Common myeloid progenitor, CD34-positive (primary cell): ENCODE results near the gene CCDC184. TPM values are rescaled to one million over a fixed set of nuclear protein-coding genes. Genes with fewer than 3 reads are reported as not detected.

Experiments used
- CTCF ChIA-PET: fragments of 350-600 bp; sonication (Branson Sonifier 250); formaldehyde crosslinking; loops from one replicate; lab custom pipeline; 2021; ENCODE audit warnings: antibody characterized with exemption; lab: Charles Lee
- POLR2A ChIA-PET: fragments of 350-600 bp; sonication (Branson Sonifier 250); formaldehyde crosslinking; loops from one replicate; lab custom pipeline; 2021; ENCODE audit warnings: antibody characterized with exemption; lab: Charles Lee
- DNase-seq, 3 donors: peaks; one replicate each; pipeline versions ENCODE4 v3.0.0 to v3.0.0-alpha.2; 2013
- H3K27ac ChIP-seq, 2 experiments: 1 replicate in 1 of 2; 2 replicates in 1 of 2; pipeline ENCODE4 v1.7.0; 2013; ENCODE audit warnings: inconsistent platforms in 2 of 2, low read length in 2 of 2, mild to moderate bottlenecking in 2 of 2, low read depth in 1 of 2, moderate library complexity in 1 of 2; ENCODE audit not compliant: severe bottlenecking in 2 of 2, insufficient read depth in 1 of 2, poor library complexity in 1 of 2
- H3K27me3 ChIP-seq, 5 experiments: replicated peaks in 2 of 5; 1 replicate in 3 of 5; 2 replicates in 2 of 5; pipeline versions ENCODE4 v1.6.1 to v1.7.0; 2013; ENCODE audit warnings: low read length in 4 of 5, mild to moderate bottlenecking in 2 of 5, moderate library complexity in 2 of 5, inconsistent platforms in 1 of 5; ENCODE audit not compliant: insufficient read depth in 5 of 5, control insufficient read depth in 4 of 5
- H3K36me3 ChIP-seq, 4 experiments: 1 replicate in 2 of 4; 2 replicates in 2 of 4; pipeline versions ENCODE4 v1.6.1 to v1.7.0; 2013; ENCODE audit warnings: low read length in 3 of 4, control low read depth in 1 of 4, mild to moderate bottlenecking in 1 of 4; ENCODE audit not compliant: control insufficient read depth in 4 of 4, insufficient read depth in 4 of 4
- H3K4me1 ChIP-seq, 4 experiments: 1 replicate in 3 of 4; 2 replicates in 1 of 4; pipeline versions ENCODE4 v1.6.1 to v1.7.1; 2013; ENCODE audit warnings: low read length in 3 of 4, mild to moderate bottlenecking in 3 of 4, control low read depth in 1 of 4, inconsistent platforms in 1 of 4, moderate library complexity in 1 of 4; ENCODE audit not compliant: control insufficient read depth in 4 of 4, insufficient read depth in 4 of 4; ENCODE audit errors: control extremely low read depth in 1 of 4
- H3K4me3 ChIP-seq, 7 experiments: 1 replicate in 4 of 7; 2 replicates in 3 of 7; pipeline versions ENCODE4 v1.5.1 to v1.7.0; 2013; ENCODE audit warnings: mild to moderate bottlenecking in 7 of 7, low read length in 6 of 7, moderate library complexity in 6 of 7, inconsistent platforms in 2 of 7, low read depth in 2 of 7, control low read depth in 1 of 7; ENCODE audit not compliant: insufficient read depth in 4 of 7, control insufficient read depth in 1 of 7; ENCODE audit errors: extremely low read depth in 1 of 7
- H3K9me3 ChIP-seq, 5 experiments: 1 replicate in 4 of 5; 2 replicates in 1 of 5; pipeline versions ENCODE4 v1.6.1 to v1.7.1; 2013; ENCODE audit warnings: low read length in 4 of 5, mild to moderate bottlenecking in 2 of 5, inconsistent platforms in 1 of 5, low read depth in 1 of 5, moderate library complexity in 1 of 5; ENCODE audit not compliant: control insufficient read depth in 4 of 5, insufficient read depth in 2 of 5; ENCODE audit errors: control extremely low read depth in 1 of 5
- WGBS: methylation state at CpG from one replicate; pipeline ENCODE4 v1.1.5; 2013; ENCODE audit not compliant: insufficient coverage; 5-methylcytosine and 5-hydroxymethylcytosine counted together
- polyA plus RNA-seq: library from polyadenylated mRNA; unstranded; fragments of 120-200 nt; gene quantifications from one replicate; pipeline ENCODE4 v1.2.1, GENCODE V29; 2013

CCDC184 gene
- 0.63 TPM for polyA plus RNA-seq

DNA sequence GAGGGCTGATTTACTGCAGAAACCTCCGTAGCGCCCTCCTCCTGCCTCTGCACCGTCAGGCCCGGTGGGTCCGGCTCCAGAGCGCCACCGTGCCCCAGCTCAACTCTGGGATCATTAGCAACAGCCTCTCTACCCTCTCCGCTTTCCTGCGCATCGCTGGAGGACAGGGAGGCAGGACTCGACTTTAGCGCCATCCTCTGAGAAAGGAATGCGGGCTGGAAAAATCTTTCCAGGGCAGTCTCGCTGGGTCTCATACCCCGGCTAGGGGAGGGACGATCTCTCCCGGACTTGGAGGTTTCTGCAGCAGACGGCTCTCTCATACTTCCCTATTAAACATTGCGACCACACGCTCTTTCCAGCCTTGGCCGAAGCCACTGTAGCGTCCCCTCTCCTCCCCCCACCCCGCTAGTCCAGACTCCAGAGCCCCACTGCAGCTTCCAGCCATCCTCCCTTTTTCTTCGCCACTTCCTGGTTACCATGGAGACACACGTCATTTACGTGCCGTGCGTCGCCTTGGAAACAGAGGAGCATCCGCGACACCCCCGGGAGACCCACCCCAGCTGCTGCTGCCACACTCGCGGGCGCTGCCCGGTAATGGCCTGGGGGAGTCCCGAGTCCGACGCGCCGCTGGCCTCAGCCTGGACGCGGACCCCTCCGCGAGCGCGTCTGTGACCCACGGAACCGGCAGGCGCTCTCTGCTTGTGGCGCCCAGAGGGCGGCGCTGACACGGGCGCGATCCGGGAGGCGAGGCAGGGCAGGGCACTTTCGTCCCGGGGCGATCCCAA lies at the start of gene CCDC184:
TSS of gene CCDC184 (plus strand) at position 554 of the 785 bp plus-strand sequence. CDS start 479 bp downstream, outside the sequence.
- ChIA-PET CTCF (interaction anchor here (0.8 to 1.4 kb wide), 8 partner anchors 10 to 436 kb away, joined by 3 to 7 read pairs (median 4); no protein-coding TSS in a partner anchor), POLR2A (interaction anchor here (0.5 to 1.2 kb wide), 3 partner anchors 12 to 175 kb away, joined by 3 to 6 read pairs (median 4); no protein-coding TSS in a partner anchor)
- H3K27me3 ChIP-seq, result peaks cover 14 to 55% (median 37%) of the 10 kb centered on the region in 5 experiments

DNA sequence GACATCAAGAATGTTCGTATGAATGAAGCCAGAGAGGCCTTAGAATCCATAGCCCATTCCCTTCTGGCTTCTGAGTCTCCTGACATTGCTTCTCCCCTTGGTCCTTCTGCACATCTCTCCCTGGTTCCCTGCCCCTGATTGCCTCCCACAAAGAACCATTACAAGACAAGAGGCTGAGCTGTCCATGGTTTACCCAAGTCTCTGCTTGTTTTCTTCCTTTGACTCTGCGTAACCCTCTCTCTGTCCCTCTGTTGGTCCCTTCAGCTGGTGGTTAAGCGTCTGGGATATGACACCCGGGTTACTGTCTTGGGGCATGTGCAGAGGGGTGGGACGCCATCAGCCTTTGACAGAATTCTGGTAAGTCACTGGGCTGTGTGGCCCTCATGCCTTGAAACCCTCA lies 48.4 kb upstream of the CCDC184 start:
- no peak overlapping the region for H3K27ac ChIP-seq
- H3K9me3 ChIP-seq, result no peaks in the 10 kb centered on the region
- WGBS, result 100% methylated on average over 4 of the region's 5 CpGs
- H3K36me3 ChIP-seq, result peaks cover 21 to 81% (median 38%) of the 10 kb centered on the region in 4 experiments
- POLR2A ChIA-PET, result no interaction called here
- CTCF ChIA-PET, result no interaction called here
- DNase-seq, result no peak
- no peaks in the 10 kb centered on the region for H3K27me3 ChIP-seq
- peaks cover 0 to 4% (median 0%) of the 10 kb centered on the region in 4 experiments for H3K4me1 ChIP-seq
- H3K4me3 ChIP-seq, result no peak overlapping the region

More for the DNA sequence above, at the start of gene CCDC184:
- Histone ChIP-seq H3K4me1 (peaks cover 7 to 29% (median 21%) of the 10 kb centered on the region in 4 experiments), H3K27ac (no peak within 1 kb of the TSS), H3K9me3 (no peaks in the 10 kb centered on the region), H3K36me3 (no peaks in the 10 kb centered on the region), H3K4me3 (peak within 1 kb of the TSS; percentile 62 to 93 (median 73))
- peak; percentile 63 to 85 (median 78) for DNase-seq
- WGBS, result 0% methylated on average over 53 of the region's 61 CpGs

DNA sequence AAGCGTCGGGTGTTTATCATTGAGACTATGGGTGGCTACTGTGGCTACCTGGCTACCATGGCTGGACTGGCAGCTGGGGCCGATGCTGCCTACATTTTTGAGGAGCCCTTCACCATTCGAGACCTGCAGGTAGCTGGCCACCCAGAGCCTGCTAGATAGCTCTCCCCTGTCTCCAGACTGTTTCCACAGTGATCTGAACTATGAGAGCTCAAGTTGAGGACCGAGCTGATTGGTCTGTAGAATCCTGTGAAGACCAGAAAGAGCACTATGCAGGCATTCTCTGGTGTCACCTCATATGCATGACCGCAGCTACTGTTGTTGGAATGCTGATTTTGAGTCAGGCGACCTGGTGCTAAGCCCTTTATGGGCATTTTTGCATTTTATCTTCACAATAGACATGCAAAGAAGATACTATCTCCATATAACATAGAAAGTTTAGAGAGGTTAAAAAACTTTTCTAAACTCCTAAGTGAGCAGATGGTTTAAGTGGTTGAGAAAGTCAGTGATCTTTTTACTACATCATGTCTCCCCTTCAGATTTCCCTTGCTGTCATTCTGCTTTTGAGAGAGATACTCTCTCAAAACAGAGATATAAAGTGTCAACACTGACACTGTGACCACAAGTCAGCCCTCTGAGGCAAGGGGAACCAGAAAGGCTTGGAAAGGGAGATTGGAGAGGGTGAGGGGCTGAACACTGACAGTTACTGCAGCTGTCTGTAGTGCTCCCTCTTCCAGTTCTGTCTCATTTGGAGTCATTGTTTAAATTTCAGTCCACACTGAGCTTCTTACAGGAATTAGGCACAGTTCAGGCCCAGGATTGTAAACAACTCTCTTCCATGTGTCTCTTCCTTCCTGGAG lies 40.4 kb upstream of the CCDC184 start:
- H3K27me3 ChIP-seq, result no peaks in the 10 kb centered on the region
- no peaks in the 10 kb centered on the region for H3K9me3 ChIP-seq
- H3K4me3 ChIP-seq, result no peak overlapping the region
- WGBS, result 93% methylated on average over 7 of the region's 7 CpGs
- no peak for DNase-seq
- H3K27ac ChIP-seq, result no peak overlapping the region
- no peaks in the 10 kb centered on the region for H3K4me1 ChIP-seq
- POLR2A ChIA-PET, result no interaction called here
- peaks cover 26 to 90% (median 59%) of the 10 kb centered on the region in 4 experiments for H3K36me3 ChIP-seq
- CTCF ChIA-PET, result interaction anchor here (0.8 to 2.3 kb wide), 4 partner anchors 14 to 361 kb away, joined by 3 to 6 read pairs (median 4); no protein-coding TSS in a partner anchor

DNA sequence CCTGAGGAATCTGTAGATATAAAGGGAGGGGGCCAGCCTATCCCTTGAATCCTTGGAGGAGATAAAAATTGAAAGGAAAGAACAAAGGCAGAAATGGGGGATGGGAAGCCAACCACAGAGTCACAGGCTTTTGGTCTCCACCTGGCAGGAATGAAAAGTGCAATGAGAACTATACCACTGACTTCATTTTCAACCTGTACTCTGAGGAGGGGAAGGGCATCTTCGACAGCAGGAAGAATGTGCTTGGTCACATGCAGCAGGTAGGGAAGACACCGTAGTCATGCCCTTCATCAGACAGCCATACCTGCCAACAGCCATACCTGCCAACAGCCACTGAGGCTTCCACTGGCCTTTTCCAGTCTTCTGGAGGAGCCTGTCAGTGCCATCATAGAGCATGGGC lies 39.5 kb upstream of the CCDC184 start:
- no peak for DNase-seq
- H3K4me3 ChIP-seq, result no peak overlapping the region
- POLR2A ChIA-PET, result no interaction called here
- WGBS, result 100% methylated on average over 2 of the region's 2 CpGs
- no peak overlapping the region for H3K27ac ChIP-seq
- no peaks in the 10 kb centered on the region for H3K9me3 ChIP-seq
- CTCF ChIA-PET, result interaction anchor here (1.0 kb wide), 1 partner anchor 362 kb away, joined by 3 read pairs; no protein-coding TSS in a partner anchor
- H3K36me3 ChIP-seq, result peaks cover 23 to 89% (median 61%) of the 10 kb centered on the region in 4 experiments
- H3K27me3 ChIP-seq, result no peaks in the 10 kb centered on the region
- no peaks in the 10 kb centered on the region for H3K4me1 ChIP-seq

DNA sequence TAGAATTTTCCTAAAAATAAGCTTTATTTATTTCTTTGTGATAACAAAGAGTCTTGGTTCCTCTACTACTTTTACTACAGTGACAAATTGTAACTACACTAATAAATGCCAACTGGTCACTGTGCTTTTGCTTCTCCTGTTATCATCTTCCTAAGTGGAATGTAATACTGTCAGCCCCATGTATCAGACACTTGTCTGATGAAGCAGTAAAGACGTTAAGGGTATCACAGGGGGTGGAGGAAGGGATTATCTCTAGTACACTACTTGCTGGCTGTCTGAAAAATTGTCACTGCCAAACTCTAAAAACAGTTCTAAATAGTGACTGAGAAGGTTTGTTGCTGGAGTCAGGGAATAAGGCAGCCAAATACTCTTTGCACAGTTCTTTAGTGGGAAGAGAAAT lies 37.5 kb upstream of the CCDC184 start:
- no peak overlapping the region for H3K27ac ChIP-seq
- POLR2A ChIA-PET, result no interaction called here
- DNase-seq, result no peak
- H3K27me3 ChIP-seq, result no peaks in the 10 kb centered on the region
- H3K9me3 ChIP-seq, result no peaks in the 10 kb centered on the region
- 100% methylated on average over 1 of the region's 1 CpG for WGBS
- H3K4me3 ChIP-seq, result no peak overlapping the region
- CTCF ChIA-PET, result interaction anchor here (1.1 to 1.5 kb wide), 4 partner anchors 9 to 18 kb away, joined by 3 to 4 read pairs (median 3); no protein-coding TSS in a partner anchor
- H3K36me3 ChIP-seq, result peaks cover 33 to 90% (median 67%) of the 10 kb centered on the region in 4 experiments
- no peaks in the 10 kb centered on the region for H3K4me1 ChIP-seq

DNA sequence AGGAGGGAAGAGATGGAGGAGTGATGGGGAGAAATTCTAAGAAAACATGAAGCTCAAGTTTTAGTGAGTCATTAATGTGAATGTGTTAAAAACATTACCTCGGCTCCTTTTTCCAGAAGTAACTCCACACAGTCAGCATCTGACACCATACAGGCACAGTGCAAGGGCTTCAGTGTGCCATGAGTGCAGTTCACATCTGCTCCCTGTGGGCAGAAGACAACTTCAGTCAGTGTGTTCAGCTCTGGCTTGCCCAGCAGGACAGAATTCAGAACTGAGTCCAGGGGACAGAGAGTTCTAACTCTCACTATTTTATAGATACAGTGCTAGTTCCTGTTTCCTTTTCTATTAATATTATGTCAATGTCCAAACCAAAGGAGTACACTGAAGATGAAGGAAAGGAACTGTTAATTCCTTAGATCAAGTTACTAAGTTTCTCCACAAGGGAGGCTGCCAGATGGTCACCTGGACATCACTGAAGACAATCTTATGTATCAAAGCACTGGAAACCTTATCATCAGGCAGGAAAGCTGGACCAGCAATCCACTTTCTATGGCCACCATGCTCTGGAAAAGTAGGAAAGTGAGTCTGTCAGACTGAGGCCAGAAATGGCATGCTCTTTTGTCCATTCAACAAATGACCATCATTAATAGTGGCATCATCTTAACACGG lies 32.2 kb upstream of the CCDC184 start:
- POLR2A ChIA-PET, result no interaction called here
- H3K27me3 ChIP-seq, result no peaks in the 10 kb centered on the region
- no peaks in the 10 kb centered on the region for H3K9me3 ChIP-seq
- H3K4me3 ChIP-seq, result no peak overlapping the region
- WGBS, result 100% methylated on average over 1 of the region's 2 CpGs
- peaks cover 19 to 66% (median 44%) of the 10 kb centered on the region in 4 experiments for H3K36me3 ChIP-seq
- CTCF ChIA-PET, result interaction anchor here (1.1 to 2.9 kb wide), 3 partner anchors 10 to 15 kb away, joined by 3 to 13 read pairs (median 3); no protein-coding TSS in a partner anchor
- peaks cover 1 to 3% (median 2%) of the 10 kb centered on the region in 4 experiments for H3K4me1 ChIP-seq
- no peak for DNase-seq
- H3K27ac ChIP-seq, result no peak overlapping the region
